PC-9 (cell line): ENCODE measurements around the gene HLA-DOA. TPM values are rescaled to one million over a fixed set of nuclear protein-coding genes. Genes with fewer than 3 reads are reported as not detected.

Experiments
- BruUV-seq: library from RNA; stranded (reverse); fragments of 400-500 nt; replicated peaks from 2 replicates; lab custom pipeline; 2021; lab: Mats Ljungman, UMichigan
- CTCF ChIA-PET: fragments of 300-600 bp; sonication (Branson Sonifier 250); formaldehyde crosslinking; loops from one replicate; lab custom pipeline; 2022; ENCODE audit warnings: antibody characterized with exemption; lab: Charles Lee
- POLR2A ChIA-PET: fragments of 300-600 bp; sonication (Branson Sonifier 250); formaldehyde crosslinking; loops from one replicate; lab custom pipeline; 2022; ENCODE audit warnings: antibody characterized with exemption; ENCODE audit not compliant: unreplicated experiment; lab: Charles Lee
- DNase-seq, 2 experiments: peaks; one replicate each; pipeline versions ENCODE4 v3.0.0 to v3.0.0-alpha.2; 2015 to 2022; ENCODE audit warnings: mixed read lengths in 1 of 2
- H2AFZ ChIP-seq: fragments of 200-600 bp; sonication (generic); 2 replicates; pipeline ENCODE4 v1.8.1; 2017; ENCODE audit warnings: antibody characterized with exemption
- H3F3A ChIP-seq: fragments of 200-600 bp; sonication (generic); 2 replicates; pipeline ENCODE4 v1.8.1; 2017; ENCODE audit warnings: antibody characterized with exemption, mild to moderate bottlenecking, low read depth; ENCODE audit not compliant: insufficient read depth
- H3K27ac ChIP-seq: fragments of 200-600 bp; sonication (generic); 2 replicates; pipeline ENCODE4 v1.6.1; 2016; ENCODE audit warnings: mixed run types
- H3K27me3 ChIP-seq: fragments of 200-600 bp; sonication (generic); 2 replicates; pipeline ENCODE4 v1.6.1; 2016; ENCODE audit warnings: low read depth, mixed run types; ENCODE audit not compliant: insufficient read depth
- H3K36me3 ChIP-seq: fragments of 200-600 bp; sonication (generic); 2 replicates; pipeline ENCODE4 v1.6.1; 2016; ENCODE audit warnings: low read depth, mixed run types
- H3K4me1 ChIP-seq: fragments of 200-600 bp; sonication (generic); replicated peaks from 2 replicates; pipeline ENCODE4 v1.6.1; 2016; ENCODE audit warnings: mixed run types; ENCODE audit not compliant: insufficient read depth
- H3K4me2 ChIP-seq: fragments of 200-600 bp; sonication (generic); 2 replicates; pipeline ENCODE4 v1.6.1; 2017; ENCODE audit warnings: mixed run types
- H3K4me3 ChIP-seq: fragments of 200-600 bp; sonication (generic); 2 replicates; pipeline ENCODE4 v1.6.1; 2016; ENCODE audit warnings: mixed run types
- H3K79me2 ChIP-seq: fragments of 200-600 bp; sonication (generic); 2 replicates; pipeline ENCODE4 v1.6.1; 2017; ENCODE audit warnings: low read depth, mixed run types
- H3K9me2 ChIP-seq: fragments of 200-600 bp; sonication (generic); 2 replicates; pipeline ENCODE4 v1.8.1; 2017; ENCODE audit warnings: mild to moderate bottlenecking; ENCODE audit not compliant: insufficient read depth
- H3K9me3 ChIP-seq: fragments of 200-600 bp; sonication (generic); 2 replicates; pipeline ENCODE4 v1.8.1; 2016; ENCODE audit warnings: low read depth; ENCODE audit not compliant: insufficient read depth
- H4K20me1 ChIP-seq: fragments of 200-600 bp; sonication (generic); 2 replicates; pipeline ENCODE4 v1.8.1; 2017; ENCODE audit not compliant: insufficient read depth
- CTCF ChIP-seq: fragments of 200-600 bp; sonication (generic); conservative IDR thresholded peaks from 2 replicates; pipeline ENCODE4 v1.6.1; 2017; ENCODE audit warnings: mixed run types, antibody characterized with exemption, mild to moderate bottlenecking, moderate library complexity
- EZH2 ChIP-seq: fragments of 200-600 bp; sonication (generic); IDR thresholded peaks from 2 replicates; pipeline ENCODE4 v1.8.0; 2017; ENCODE audit warnings: antibody characterized with exemption, low read depth
- intact Hi-C: fragments of 100-400 bp; cut with micrococcal nuclease; formaldehyde crosslinking; loops from one replicate; pipeline ENCODE4 v1.10.0; 2022; ENCODE audit not compliant: unreplicated experiment
- total RNA-seq: library from RNA; stranded (reverse); gene quantifications from 2 replicates; pipeline ENCODE4 v1.2.3, GENCODE V29; 2021

Gene HLA-DOA
- total RNA-seq, 1 experiment from 2014 or later, result not detected

GRCh38 chr6:33019372-33019771 is 10.0 kb upstream of the HLA-DOA start:
- Histone ChIP-seq H3K4me2 (no peak overlapping the region), H2AFZ (no peak overlapping the region), H3K4me1 (no peaks in the 10 kb centered on the region), H3K9me3 (no peaks in the 10 kb centered on the region), H3K27me3 (peaks cover 83% of the 10 kb centered on the region), H4K20me1 (no peaks in the 10 kb centered on the region), H3K36me3 (no peaks in the 10 kb centered on the region), H3K9me2 (no peaks in the 10 kb centered on the region), H3K79me2 (no peaks in the 10 kb centered on the region), H3F3A (no peaks in the 10 kb centered on the region), H3K27ac (no peak overlapping the region), H3K4me3 (no peak overlapping the region)
- CTCF ChIA-PET, result no interaction called here
- BruUV-seq, result no TSS peak
- DNase-seq, result no peak
- intact Hi-C loops, result loop anchor here (10.0 kb wide), 1 partner anchor 125 kb away; no protein-coding TSS in a partner anchor
- POLR2A ChIA-PET, result no interaction called here
- TF ChIP-seq CTCF, result no peak
- no peak for TF ChIP-seq EZH2

- H3K4me2 ChIP-seq, result no peak overlapping the region
- no peaks in the 10 kb centered on the region for H3K9me3 ChIP-seq
- no peaks in the 10 kb centered on the region for H3K9me2 ChIP-seq
- no peak for TF ChIP-seq EZH2
- TF ChIP-seq CTCF, result no peak
- H4K20me1 ChIP-seq, result no peaks in the 10 kb centered on the region
- no peaks in the 10 kb centered on the region for H3K4me1 ChIP-seq
- H3F3A ChIP-seq, result no peaks in the 10 kb centered on the region
- H3K27ac ChIP-seq, result no peak overlapping the region
- CTCF ChIA-PET, result interaction anchor here (0.6 kb wide), 1 partner anchor 726 kb away, joined by 3 read pairs; no protein-coding TSS in a partner anchor
- intact Hi-C loops, result loop anchor here (10.0 kb wide), 1 partner anchor 126 kb away; no protein-coding TSS in a partner anchor
- POLR2A ChIA-PET, result no interaction called here
- no peaks in the 10 kb centered on the region for H3K79me2 ChIP-seq
- no peaks in the 10 kb centered on the region for H3K36me3 ChIP-seq
- peaks cover 87% of the 10 kb centered on the region for H3K27me3 ChIP-seq
- no TSS peak for BruUV-seq
- no peak overlapping the region for H2AFZ ChIP-seq
- DNase-seq, result no peak
- no peak overlapping the region for H3K4me3 ChIP-seq
These were observed 9.5 kb upstream of the HLA-DOA start for GRCh38 chr6:33018904-33019303.

GRCh38 chr6:33018418-33018817 is 9.0 kb upstream of the HLA-DOA start:
- TF ChIP-seq CTCF, result no peak
- no peak for TF ChIP-seq EZH2
- H3K27me3 ChIP-seq, result peaks cover 92% of the 10 kb centered on the region
- H3K9me3 ChIP-seq, result no peaks in the 10 kb centered on the region
- no peaks in the 10 kb centered on the region for H3K36me3 ChIP-seq
- no peak overlapping the region for H2AFZ ChIP-seq
- no peaks in the 10 kb centered on the region for H3K9me2 ChIP-seq
- H4K20me1 ChIP-seq, result no peaks in the 10 kb centered on the region
- CTCF ChIA-PET, result interaction anchor here (0.6 kb wide), 1 partner anchor 727 kb away, joined by 3 read pairs; no protein-coding TSS in a partner anchor
- H3K79me2 ChIP-seq, result no peaks in the 10 kb centered on the region
- no peak overlapping the region for H3K27ac ChIP-seq
- intact Hi-C loops, result loop anchor here (10.0 kb wide), 1 partner anchor 126 kb away; no protein-coding TSS in a partner anchor
- no TSS peak for BruUV-seq
- H3K4me1 ChIP-seq, result no peaks in the 10 kb centered on the region
- H3F3A ChIP-seq, result no peaks in the 10 kb centered on the region
- H3K4me3 ChIP-seq, result no peak overlapping the region
- POLR2A ChIA-PET, result no interaction called here
- no peak overlapping the region for H3K4me2 ChIP-seq
- no peak for DNase-seq
